DMS153 (cell line): ENCODE results near the gene TP53RK.

ENCODE experiments used
- DNase-seq: peaks from one replicate; lab custom pipeline; 2025; lab: John Stamatoyannopoulos, UW

TP53RK gene

GRCh38 chr20:46638134-46638897 is 50.9 kb downstream of the TP53RK start:
- DNase-seq, result no peak

- DNase-seq, result no peak
Measured at GRCh38 chr20:46637427-46638133, 51.7 kb downstream of the TP53RK start.

GRCh38 chr20:46637020-46637419 is 52.2 kb downstream of the TP53RK start:
- DNase-seq, result no peak

- no peak for DNase-seq
Measured at GRCh38 chr20:46636514-46636913, 52.7 kb downstream of the TP53RK start.

GRCh38 chr20:46635514-46636136 is 53.6 kb downstream of the TP53RK start:
- DNase-seq, result no peak

GRCh38 chr20:46634528-46634927 is 54.7 kb downstream of the TP53RK start:
- DNase-seq, result no peak
